Skeletal muscle cell (primary cell): ENCODE measurements around the gene GRB2.
A peak's percentile ranks its signal among the peaks of the same experiment; 100 is the strongest.

Experiments used
- DNase-seq: peaks from one replicate; pipeline ENCODE4 v3.0.0-alpha.2; 2010; ENCODE audit warnings: low read depth
- H3K4me3 ChIP-seq: 2 replicates; pipeline ENCODE4 v1.5.1; 2011; ENCODE audit warnings: low read depth, mild to moderate bottlenecking, control low read depth, low read length, moderate library complexity

Gene GRB2

GRCh38 chr17:75338335-75338734, 67.1 kb downstream of the GRB2 start:
- peak; percentile 25 for DNase-seq
- no peak overlapping the region for H3K4me3 ChIP-seq

GRCh38 chr17:75335315-75335714, 70.2 kb downstream of the GRB2 start:
- no peak overlapping the region for H3K4me3 ChIP-seq
- no peak for DNase-seq

GRCh38 chr17:75334723-75335122, 70.8 kb downstream of the GRB2 start:
- no peak for DNase-seq

GRCh38 chr17:75331671-75332070, 73.8 kb downstream of the GRB2 start:
- DNase-seq = no peak
- no peak overlapping the region for H3K4me3 ChIP-seq

More at GRCh38 chr17:75334723-75335122, 70.8 kb downstream of the GRB2 start:
- H3K4me3 ChIP-seq = no peak overlapping the region

- H3K4me3 ChIP-seq = no peak overlapping the region
- no peak for DNase-seq
Measured at GRCh38 chr17:75327757-75328156, 77.7 kb downstream of the GRB2 start.

- no peak for DNase-seq
- H3K4me3 ChIP-seq = no peak overlapping the region
Measured at GRCh38 chr17:75326226-75326848, 79.1 kb downstream of the GRB2 start.

- peak; percentile 20 for DNase-seq
- no peak overlapping the region for H3K4me3 ChIP-seq
Measured at GRCh38 chr17:75325827-75326225, 79.7 kb downstream of the GRB2 start.

- DNase-seq = no peak
- no peak overlapping the region for H3K4me3 ChIP-seq
Measured at GRCh38 chr17:75325348-75325747, 80.1 kb downstream of the GRB2 start.

GRCh38 chr17:75321506-75321905, 84.0 kb downstream of the GRB2 start:
- no peak for DNase-seq
- H3K4me3 ChIP-seq = no peak overlapping the region

GRCh38 chr17:75319904-75320691, 85.4 kb downstream of the GRB2 start:
- DNase-seq = peak; percentile 39
- no peak overlapping the region for H3K4me3 ChIP-seq

- no peak for DNase-seq
- no peak overlapping the region for H3K4me3 ChIP-seq
Measured at GRCh38 chr17:75318615-75319222, 86.8 kb downstream of the GRB2 start.

- no peak for DNase-seq
- H3K4me3 ChIP-seq = no peak overlapping the region
Measured at GRCh38 chr17:75318211-75318610, 87.3 kb downstream of the GRB2 start.

GRCh38 chr17:75317671-75318070, 87.8 kb downstream of the GRB2 start:
- DNase-seq = no peak

GRCh38 chr17:75316253-75316652, 89.2 kb downstream of the GRB2 start:
- DNase-seq = no peak
- H3K4me3 ChIP-seq = no peak overlapping the region

More at GRCh38 chr17:75317671-75318070, 87.8 kb downstream of the GRB2 start:
- H3K4me3 ChIP-seq = no peak overlapping the region

- no peak overlapping the region for H3K4me3 ChIP-seq
- DNase-seq = no peak
Measured at GRCh38 chr17:75315541-75316243, 89.8 kb downstream of the GRB2 start.

GRCh38 chr17:75313941-75314551, 91.4 kb downstream of the GRB2 start:
- no peak for DNase-seq
- H3K4me3 ChIP-seq = no peak overlapping the region

GRCh38 chr17:75308732-75309629, 96.5 kb downstream of the GRB2 start:
- H3K4me3 ChIP-seq = no peak overlapping the region
- no peak for DNase-seq

- no peak overlapping the region for H3K4me3 ChIP-seq
- DNase-seq = no peak
Measured at GRCh38 chr17:75307957-75308731, 97.3 kb downstream of the GRB2 start.
